Motor neuron (in vitro differentiated cells): ENCODE measurements around the gene FAM135A. TPM values are rescaled to one million over a fixed set of nuclear protein-coding genes. Genes with fewer than 3 reads are reported as not detected.

ENCODE experiments used
- ATAC-seq, 8 experiments: fragments of 200-7000 bp; cut with Tn5 transposase; replicated peaks in 6 of 8; 2 replicates each; pipeline ENCODE4 v1.8.0; 2021; ENCODE audit warnings: mild to moderate bottlenecking in 8 of 8, moderate library complexity in 8 of 8
- H3K27ac ChIP-seq, 2 donors: fragments of 250-450 bp; sonication (Bioruptor Pico); 2 replicates each; pipeline ENCODE4 v1.9.0; 2021; ENCODE audit warnings: antibody characterized with exemption in 2 of 2, mild to moderate bottlenecking in 2 of 2, moderate library complexity in 1 of 2
- H3K4me1 ChIP-seq, 2 donors: fragments of 250-450 bp; sonication (Bioruptor Pico); replicated peaks in 1 of 2; 2 replicates each; pipeline ENCODE4 v1.6.1; 2021; ENCODE audit warnings: antibody characterized with exemption in 2 of 2, mild to moderate bottlenecking in 2 of 2, moderate library complexity in 1 of 2
- H3K4me3 ChIP-seq, 5 donors: fragments of 250-450 bp; sonication (Bioruptor Pico); 2 replicates each; pipeline ENCODE4 v1.9.0; 2021; ENCODE audit warnings: antibody characterized with exemption in 5 of 5, mild to moderate bottlenecking in 5 of 5, moderate library complexity in 4 of 5
- WGBS, 10 experiments: fragments of 450-650 bp; shearing (Covaris generic); methylation state at CpG; one replicate each; pipeline ENCODE4 v1.0.0; 2022; 5-methylcytosine and 5-hydroxymethylcytosine counted together
- in situ Hi-C, 9 experiments: fragments of 400-800 bp; cut with MboI; loops; one replicate each; pipeline ENCODE4 v1.15.0; 2021; ENCODE audit warnings: low sequenced_read_pairs in 9 of 9, low pct_unique_long_range_greater_than_20kb in 2 of 9; ENCODE audit not compliant: unreplicated experiment in 9 of 9
- total RNA-seq, 8 experiments: library from RNA; unstranded; fragments of 300-600 nt; gene quantifications; 2 replicates each; pipeline versions ENCODE4 v1.2.3 to v1.2.4, GENCODE V29; 2022

FAM135A gene
- total RNA-seq = 10 to 100 TPM; 11.4 to 60.4 (median 19.9) TPM

DNA sequence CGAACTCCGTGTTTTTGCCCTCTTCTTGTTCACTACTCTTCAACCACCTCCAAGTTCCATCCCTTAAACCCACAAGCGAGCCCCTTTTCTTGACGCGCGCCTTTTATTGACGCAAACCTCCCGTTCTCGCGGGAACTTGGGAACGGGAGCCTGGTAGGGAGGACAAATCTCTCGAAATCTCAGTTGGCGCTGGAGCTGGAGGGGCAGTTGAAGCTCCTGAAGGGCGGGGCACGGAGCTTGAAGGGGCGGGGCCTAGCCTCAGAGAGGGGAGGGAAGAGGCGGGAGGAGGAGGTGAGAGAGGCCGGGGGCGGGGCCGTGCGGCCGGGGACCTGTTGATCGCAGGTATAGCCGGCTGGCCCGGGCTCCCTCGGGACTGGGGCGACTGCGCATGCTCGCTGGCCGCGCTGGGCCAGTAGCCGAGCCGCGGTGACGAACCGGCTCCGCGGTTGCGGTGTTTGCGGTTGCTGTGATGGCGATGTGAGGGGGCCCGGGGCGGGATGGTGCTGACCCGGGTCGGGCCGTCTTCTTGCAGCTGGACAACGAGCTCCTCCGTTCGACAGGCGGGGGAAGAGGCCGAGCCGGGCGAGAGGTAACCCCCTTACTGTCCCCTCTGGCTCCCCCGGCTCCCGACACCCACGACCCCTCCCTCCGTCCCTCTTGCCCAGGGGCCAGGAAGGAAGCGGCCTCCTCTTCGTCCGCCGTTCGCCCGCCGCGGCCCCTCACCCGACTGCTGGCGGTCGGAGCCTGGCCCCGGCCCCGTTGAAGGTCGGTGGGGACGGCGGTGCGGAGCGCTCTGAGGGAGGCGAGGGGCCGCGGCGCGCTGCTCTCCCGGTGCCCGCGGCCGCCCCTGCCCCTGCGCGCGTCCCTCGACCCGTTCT, at the start of gene FAM135A:
FAM135A (plus strand) TSS at position 395 of the 878 bp plus-strand sequence. CDS start 14,835 bp downstream, outside the sequence.
- WGBS, 10 experiments = 0 to 3% (median 0%) methylated on average over 2 to 8 of the region's 89 CpGs; no CpG with 5 or more reads in 5 of the 10 experiments
- in situ Hi-C loops = no loop called here
- Histone ChIP-seq H3K4me1 (peaks cover 2 to 4% of the 10 kb centered on the region in 2 donors), H3K4me3 (peak within 1 kb of the TSS; percentile 65 to 84 (median 75)), H3K27ac (peak within 1 kb of the TSS; percentile 59 to 72)
- peak; percentile 84 to 94 (median 91) for ATAC-seq

DNA sequence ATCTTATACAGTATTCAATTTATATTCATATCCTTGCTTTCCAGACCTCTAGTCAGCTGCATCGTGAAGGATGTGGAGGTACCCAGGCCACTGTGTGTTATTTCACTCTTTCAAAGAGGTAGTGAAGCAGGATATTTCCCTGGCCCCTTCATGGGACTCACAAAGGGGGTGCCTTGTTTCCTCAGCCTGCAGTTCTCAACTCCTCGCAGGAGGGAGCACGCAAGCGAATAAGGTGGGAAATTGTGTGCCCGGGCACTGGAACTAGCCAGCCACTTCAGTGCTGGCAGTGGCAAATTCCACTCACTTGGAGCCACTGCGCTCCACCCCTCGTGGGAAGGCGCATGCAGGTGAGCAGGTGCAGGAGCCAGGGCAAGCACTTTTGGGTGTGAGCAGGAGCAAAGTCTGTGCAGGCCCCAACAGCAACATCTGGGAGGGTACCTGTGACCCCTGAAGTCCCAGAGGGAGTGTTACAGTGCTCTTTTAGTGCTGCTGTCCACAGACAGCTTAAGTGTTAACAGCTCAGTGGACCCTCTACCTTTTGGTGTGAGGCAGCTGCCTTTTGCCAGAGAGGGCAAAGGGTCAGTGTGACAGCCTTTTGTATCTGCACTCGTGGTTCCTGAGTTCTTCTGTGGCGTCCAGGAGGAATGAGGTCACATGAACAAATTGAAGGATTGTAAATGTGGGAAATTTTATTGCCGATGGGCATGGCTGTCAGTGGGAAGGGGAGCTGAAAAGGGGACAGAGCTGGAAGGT, 49.4 kb upstream of the FAM135A start:
- ATAC-seq = no peak
- no peaks in the 10 kb centered on the region for H3K4me1 ChIP-seq
- no peak overlapping the region for H3K4me3 ChIP-seq
- in situ Hi-C loops = loop anchor here in 2 of 9 experiments (10.0 to 25.0 kb wide), 2 partner anchors 59 to 648 kb away; partner anchors contain the start of gene COL9A1 (in 1 of the 2)
- no peak overlapping the region for H3K27ac ChIP-seq
- 14 to 94% (median 73%) methylated on average over 1 to 5 of the region's 11 CpGs; no CpG with 5 or more reads in 3 of the 10 experiments for WGBS, 10 experiments

DNA sequence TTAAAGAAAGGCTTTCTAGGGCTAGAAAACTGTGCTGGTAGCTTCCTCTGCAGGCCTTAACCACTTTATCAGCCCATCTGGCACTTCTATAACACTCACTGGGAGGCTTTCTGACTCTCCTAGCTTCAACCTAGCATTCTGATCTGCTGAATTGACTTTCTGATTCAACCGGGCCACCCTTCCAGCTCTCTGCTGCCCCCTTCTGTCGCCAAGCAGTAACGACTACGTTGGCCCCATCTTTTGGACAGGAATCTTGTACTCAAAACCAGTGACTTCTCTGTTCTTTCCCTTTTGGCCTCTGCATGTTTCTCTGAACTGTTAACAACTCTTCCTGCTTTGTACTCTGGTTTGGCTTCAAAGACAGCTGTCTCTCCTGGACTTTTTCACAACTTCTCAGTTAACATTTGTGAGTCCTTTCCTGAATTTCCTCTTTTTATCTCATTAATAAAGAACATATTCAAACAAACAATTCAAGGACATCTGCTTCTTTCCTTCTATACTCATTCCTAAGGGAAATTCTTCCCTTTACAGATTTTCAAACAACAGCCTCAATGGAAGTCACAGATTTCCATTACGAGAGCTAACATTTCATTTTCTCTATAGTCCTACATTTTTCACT, 43.9 kb upstream of the FAM135A start:
- H3K27ac ChIP-seq = no peak overlapping the region
- in situ Hi-C loops = loop anchor here in 2 of 9 experiments (10.0 to 25.0 kb wide), 2 partner anchors 65 to 643 kb away; partner anchors contain the start of gene COL9A1 (in 1 of the 2)
- peak in 5 of 8 experiments; percentile 28 to 84 (median 84) for ATAC-seq
- WGBS, 10 experiments = 13 to 100% (median 25%) methylated on average over 1 to 5 of the region's 5 CpGs
- no peaks in the 10 kb centered on the region for H3K4me1 ChIP-seq
- no peak overlapping the region for H3K4me3 ChIP-seq

DNA sequence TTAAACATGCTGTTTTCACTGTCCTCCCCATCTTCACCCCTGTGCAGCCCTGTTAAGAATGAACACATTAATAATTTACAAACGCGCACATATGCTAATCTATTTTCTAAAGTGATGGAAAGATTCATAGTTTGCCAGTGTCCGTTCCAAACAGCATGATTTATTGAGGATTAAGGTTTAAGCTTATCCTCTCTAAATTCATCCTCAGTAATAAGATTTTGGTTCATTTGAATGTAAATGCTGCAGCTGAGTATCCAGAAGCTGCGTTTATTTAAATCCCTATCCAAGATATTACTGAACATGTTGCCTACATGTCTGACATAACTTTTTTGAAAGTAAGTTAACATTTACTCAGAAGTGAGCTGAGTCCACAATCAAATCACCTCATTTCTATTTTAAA, 42.8 kb upstream of the FAM135A start:
- in situ Hi-C loops = loop anchor here in 1 of 9 experiments (25.0 kb wide), 1 partner anchor 642 kb away; no protein-coding TSS in a partner anchor

DNA sequence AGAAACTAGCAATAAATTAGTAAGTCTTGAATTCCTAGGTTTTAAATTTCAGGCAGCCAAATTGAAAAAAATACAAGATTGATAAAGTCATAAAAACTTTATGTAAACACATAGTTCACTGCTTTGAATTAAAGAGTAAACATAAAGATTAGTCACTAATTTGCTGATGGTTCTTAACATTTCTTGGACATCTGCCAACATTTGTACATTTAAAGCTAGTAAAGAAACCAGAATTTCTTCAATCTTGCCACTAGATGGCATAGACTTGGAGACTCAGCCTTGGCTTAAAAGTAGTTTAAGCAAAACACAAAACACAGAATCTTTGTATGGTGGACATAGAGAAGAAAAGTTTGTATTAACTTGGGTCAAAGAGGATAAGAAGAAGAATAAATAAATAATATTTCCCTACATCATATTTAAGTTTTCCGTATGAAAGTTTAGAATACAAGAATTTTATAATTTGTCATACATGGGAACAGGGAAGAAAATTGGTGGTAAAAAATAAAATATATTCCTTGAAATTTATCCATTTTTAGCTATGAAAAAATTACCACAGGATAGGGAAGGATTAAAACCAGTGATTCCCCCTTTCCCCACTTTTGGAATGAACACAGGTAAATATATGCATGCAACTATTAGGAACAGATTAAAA, 41.7 kb upstream of the FAM135A start:
- Histone ChIP-seq H3K4me1 (no peaks in the 10 kb centered on the region), H3K4me3 (no peak overlapping the region), H3K27ac (no peak overlapping the region)
- ATAC-seq = peak in 4 of 8 experiments; percentile 36 to 68 (median 62)
- 0 to 64% (median 13%) methylated on average over 1 of the region's 1 CpG for WGBS, 10 experiments
- in situ Hi-C loops = loop anchor here in 1 of 9 experiments (25.0 kb wide), 1 partner anchor 641 kb away; no protein-coding TSS in a partner anchor

More for the DNA sequence above, 42.8 kb upstream of the FAM135A start:
- no peak for ATAC-seq
- WGBS, 10 experiments = 0 to 93% (median 71%) methylated on average over 1 to 4 of the region's 4 CpGs; no CpG with 5 or more reads in 1 of the 10 experiments
- no peak overlapping the region for H3K27ac ChIP-seq
- H3K4me3 ChIP-seq = no peak overlapping the region
- H3K4me1 ChIP-seq = no peaks in the 10 kb centered on the region

DNA sequence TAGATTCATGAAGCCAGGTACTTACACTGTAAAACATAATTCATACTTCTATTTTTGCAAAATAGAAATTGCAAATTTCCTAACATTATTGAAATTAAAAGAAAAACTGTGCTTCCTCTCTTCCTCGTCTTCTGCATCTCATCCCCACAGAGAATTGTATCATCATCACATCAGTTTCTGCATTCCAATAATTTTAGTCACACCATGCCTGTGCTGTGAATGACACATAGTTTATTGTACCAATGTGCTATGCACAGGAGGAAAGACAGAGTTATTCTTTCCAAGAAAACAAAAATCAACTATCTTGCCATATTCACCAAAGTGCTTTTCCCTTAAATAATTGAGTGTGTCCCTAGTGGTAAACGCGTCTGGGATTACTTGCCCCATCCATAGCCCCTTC, 38.1 kb upstream of the FAM135A start:
- WGBS, 10 experiments = 8 to 100% (median 71%) methylated on average over 1 to 3 of the region's 3 CpGs; no CpG with 5 or more reads in 3 of the 10 experiments
- in situ Hi-C loops = no loop called here
- Histone ChIP-seq H3K27ac (no peak overlapping the region), H3K4me1 (no peaks in the 10 kb centered on the region), H3K4me3 (no peak overlapping the region)
- ATAC-seq = peak in 1 of 8 experiments; percentile 41

DNA sequence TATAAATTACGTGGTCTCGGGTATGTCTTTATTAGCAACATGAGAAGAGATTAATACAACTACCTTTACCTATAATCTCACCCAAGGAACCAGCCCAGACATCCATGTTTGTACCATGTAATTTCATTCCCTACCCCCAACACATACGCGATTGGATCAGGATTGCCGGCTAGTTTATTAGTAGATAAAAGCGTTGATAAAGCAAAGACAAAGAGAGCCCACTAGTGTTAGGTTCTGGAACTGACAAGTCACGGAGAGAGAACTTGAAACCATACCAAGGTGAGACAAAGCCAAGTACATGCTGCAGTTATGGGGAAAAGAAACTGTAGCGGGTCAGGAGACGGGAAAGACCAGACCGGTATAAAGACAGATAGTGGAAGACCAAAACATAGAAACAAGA, 37.4 kb upstream of the FAM135A start:
- in situ Hi-C loops = no loop called here
- H3K4me3 ChIP-seq = no peak overlapping the region
- ATAC-seq = no peak
- WGBS, 10 experiments = 60 to 98% (median 80%) methylated on average over 1 to 8 of the region's 10 CpGs; no CpG with 5 or more reads in 1 of the 10 experiments
- no peaks in the 10 kb centered on the region for H3K4me1 ChIP-seq
- H3K27ac ChIP-seq = no peak overlapping the region

DNA sequence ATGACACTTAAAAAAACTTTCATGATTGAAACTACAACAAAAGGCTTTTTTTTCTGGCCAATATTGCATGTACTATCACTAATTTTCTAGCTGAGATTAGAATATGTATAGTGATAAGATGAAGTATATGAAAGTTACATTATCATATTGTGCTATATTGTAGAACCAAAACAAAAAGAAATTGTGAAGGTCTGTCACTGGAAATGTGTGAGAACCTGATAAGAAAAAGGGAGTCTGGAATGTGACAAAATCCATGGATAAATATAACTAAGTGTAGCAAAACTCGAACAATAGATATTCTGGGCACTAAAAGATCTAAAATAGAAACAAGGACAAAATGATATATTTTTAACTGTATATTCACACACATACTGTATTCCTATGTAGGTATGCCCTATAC, 36.7 kb upstream of the FAM135A start:
- 0 to 100% (median 55%) methylated on average over 1 of the region's 1 CpG; no CpG with 5 or more reads in 3 of the 10 experiments for WGBS, 10 experiments
- no peaks in the 10 kb centered on the region for H3K4me1 ChIP-seq
- H3K4me3 ChIP-seq = no peak overlapping the region
- H3K27ac ChIP-seq = no peak overlapping the region
- ATAC-seq = no peak
- in situ Hi-C loops = no loop called here

DNA sequence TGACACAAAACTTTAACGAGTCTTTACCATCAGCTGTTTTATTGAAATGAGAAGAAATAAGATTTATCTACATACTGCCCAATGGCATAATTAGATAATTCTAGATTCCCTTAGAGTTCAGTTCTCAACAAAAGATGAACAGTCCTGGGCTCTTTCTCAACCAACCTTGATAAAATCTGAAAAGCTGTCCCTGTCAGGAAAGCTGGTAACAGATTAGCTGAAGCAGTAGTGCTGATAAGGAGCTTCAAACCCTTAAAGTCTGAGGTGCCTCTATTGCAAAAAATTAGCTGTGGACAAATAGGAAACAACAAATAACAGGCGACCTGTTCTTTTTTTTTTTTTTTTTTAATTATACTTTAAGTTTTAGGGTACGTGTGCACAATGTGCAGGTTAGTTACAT, 35.9 kb upstream of the FAM135A start:
- 0 to 91% (median 35%) methylated on average over 1 to 2 of the region's 3 CpGs; no CpG with 5 or more reads in 2 of the 10 experiments for WGBS, 10 experiments
- Histone ChIP-seq H3K4me3 (no peak overlapping the region), H3K4me1 (no peaks in the 10 kb centered on the region), H3K27ac (no peak overlapping the region)
- in situ Hi-C loops = no loop called here
- no peak for ATAC-seq

DNA sequence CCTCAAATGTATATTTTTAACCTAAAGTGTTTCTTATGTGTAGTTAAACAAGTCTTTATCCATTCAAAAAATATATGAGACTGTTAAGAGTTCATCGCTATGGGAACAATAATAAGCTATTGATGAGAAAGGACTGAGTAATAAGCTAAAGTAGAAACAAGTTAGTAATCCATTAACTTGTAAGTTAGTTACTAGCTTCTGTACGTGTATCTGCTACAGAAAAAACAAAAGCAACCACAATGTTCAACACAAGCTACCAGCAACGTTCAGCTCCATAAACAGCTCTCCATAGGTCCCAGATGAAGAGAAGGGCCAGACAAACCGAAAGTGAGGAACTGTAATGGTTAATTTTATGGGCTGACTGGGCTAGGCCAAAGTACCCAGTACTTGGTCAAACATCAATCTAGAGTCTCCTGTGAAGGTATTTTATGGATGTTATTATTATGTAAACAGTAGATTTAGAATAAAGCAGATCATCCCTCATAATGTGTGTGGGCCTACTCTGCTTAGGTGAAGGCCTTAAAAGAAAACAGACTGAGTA, 33.8 kb upstream of the FAM135A start:
- no peak for ATAC-seq
- in situ Hi-C loops = no loop called here
- Histone ChIP-seq H3K27ac (no peak overlapping the region), H3K4me3 (no peak overlapping the region), H3K4me1 (no peaks in the 10 kb centered on the region)
- 28 to 100% (median 76%) methylated on average over 1 to 4 of the region's 4 CpGs for WGBS, 10 experiments

DNA sequence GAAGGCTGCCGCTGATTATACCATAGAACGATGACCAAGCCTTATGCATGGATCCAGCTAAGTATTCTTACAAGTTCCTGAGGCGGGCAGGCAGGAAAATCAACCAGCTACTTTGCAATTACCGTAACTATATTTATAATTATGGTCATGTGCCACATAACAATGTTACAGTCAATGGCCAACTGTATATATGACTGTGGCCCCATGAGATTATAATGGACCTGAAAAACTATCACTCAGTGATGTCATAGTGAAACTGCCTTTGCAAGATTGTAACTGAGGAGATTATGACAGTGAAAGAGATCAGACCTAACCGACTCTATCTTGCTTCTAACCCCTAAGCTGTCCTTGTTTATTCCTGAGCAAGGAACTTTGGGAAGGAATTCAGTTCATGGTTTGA, 33.1 kb upstream of the FAM135A start:
- H3K4me3 ChIP-seq = no peak overlapping the region
- no peak for ATAC-seq
- in situ Hi-C loops = no loop called here
- 44 to 100% (median 75%) methylated on average over 1 to 5 of the region's 5 CpGs; no CpG with 5 or more reads in 2 of the 10 experiments for WGBS, 10 experiments
- no peak overlapping the region for H3K27ac ChIP-seq
- H3K4me1 ChIP-seq = no peaks in the 10 kb centered on the region
